Right lobe of liver (tissue), 6 donors: Measurements from ENCODE around the gene TSPAN33. TPM values are rescaled to one million over a fixed set of nuclear protein-coding genes. Genes with fewer than 3 reads are reported as not detected.

Experiments
- ATAC-seq, 4 donors: fragments of 200-7000 bp; cut with Tn5 transposase; one replicate each; pipeline ENCODE4 v1.9.1; 2020; ENCODE audit warnings: mild to moderate bottlenecking in 4 of 4, moderate library complexity in 4 of 4
- DNase-seq, 3 donors: peaks; one replicate each; pipeline ENCODE4 v3.0.0-alpha.2; 2020
- H3K27ac ChIP-seq, 3 donors: fragments of 200-600 bp; one replicate each; pipeline ENCODE4 v1.8.0; 2022
- H3K27me3 ChIP-seq, 2 donors: fragments of 200-600 bp; one replicate each; pipeline ENCODE4 v1.8.0; 2022
- H3K36me3 ChIP-seq, 4 donors: fragments of 200-600 bp; sonication (generic) in 1 of 4; one replicate each; pipeline versions ENCODE4 v1.5.1 to v1.8.0; 2017 to 2022; ENCODE audit warnings: control low read depth in 1 of 4
- H3K4me1 ChIP-seq, 4 donors: fragments of 200-600 bp; sonication (generic) in 1 of 4; one replicate each; pipeline versions ENCODE4 v1.5.1 to v1.8.0; 2017 to 2022; ENCODE audit warnings: control low read depth in 1 of 4
- H3K4me3 ChIP-seq, 3 donors: fragments of 200-600 bp; one replicate each; pipeline ENCODE4 v1.8.0; 2022
- H3K9me3 ChIP-seq, 4 donors: fragments of 200-600 bp; sonication (generic) in 1 of 4; one replicate each; pipeline versions ENCODE4 v1.5.1 to v1.8.0; 2017 to 2022; ENCODE audit warnings: control low read depth in 1 of 4
- CTCF ChIP-seq, 4 donors: fragments of 200-600 bp in 3 of 4; fragments of 450-650 bp in 1 of 4; IDR thresholded peaks; one replicate each; pipeline versions ENCODE4 v1.5.1 to v1.8.0; 2016 to 2022; ENCODE audit warnings: antibody characterized with exemption in 4 of 4, mild to moderate bottlenecking in 2 of 4
- POLR2A ChIP-seq: fragments of 450-650 bp; IDR thresholded peaks from one replicate; pipeline ENCODE4 v1.6.1; 2017; ENCODE audit warnings: antibody characterized with exemption, mild to moderate bottlenecking
- WGBS: methylation state at CpG from one replicate; pipeline ENCODE4 v1.1.6; 2018; ENCODE audit warnings: low coverage, low lambda C conversion rate; ENCODE audit not compliant: insufficient coverage; ENCODE audit errors: missing lambda C conversion rate; 5-methylcytosine and 5-hydroxymethylcytosine counted together
- intact Hi-C, 2 donors: fragments of 100-400 bp; cut with DNase I; formaldehyde crosslinking; loops; one replicate each; pipeline versions ENCODE4 v1.11.2 to v1.14.1; 2022
- total RNA-seq, 6 experiments: library from RNA; depleted of rRNA in 2 of 6; stranded (reverse); fragments of >200 nt in 2 of 6; fragmentation: NEBNext Ultra II Directional in 3 of 6; extraction: Animal tissue kit (Norgen Biotek cat#: 25700) in 3 of 6; gene quantifications; one replicate each; pipeline versions ENCODE4 v1.1.0 to v1.2.4, GENCODE V29; 2016 to 2023
- donor health status: DM: no; HTN: yes; CAD: no.
- donor health status: DM: no; HTN: no; CAD: no.
- donor health status: DM: no; HTN: no; CAD: no.
- donor health status: DM: no; HTN: yes; CAD: no.
- donor health status: DM: no; HTN: yes; CAD: no.

Gene TSPAN33
- total RNA-seq, 6 experiments from 2014 or later, result 9.0 to 34.1 (median 23.2) TPM

GRCh38 chr7:129166745-129167144, 22.2 kb downstream of the TSPAN33 start:
- TF ChIP-seq POLR2A, result no peak

GRCh38 chr7:129167817-129168216, 23.3 kb downstream of the TSPAN33 start:
- DNase-seq (no peak), ATAC-seq (no peak)
- no peak overlapping the region for H3K27ac ChIP-seq
- intact Hi-C loops, result no loop called here
- TF ChIP-seq CTCF (IDR thresholded peaks at IDR 0.05), result no peak
- no peak for TF ChIP-seq POLR2A
- no peaks in the 10 kb centered on the region for H3K4me1 ChIP-seq
- no peaks in the 10 kb centered on the region for H3K36me3 ChIP-seq
- no peak overlapping the region for H3K4me3 ChIP-seq
- H3K9me3 ChIP-seq, result no peaks in the 10 kb centered on the region
- WGBS, result no CpG with 5 or more reads among the region's 4 CpGs
- no peaks in the 10 kb centered on the region for H3K27me3 ChIP-seq

More at GRCh38 chr7:129166745-129167144, 22.2 kb downstream of the TSPAN33 start:
- Histone ChIP-seq H3K36me3 (no peaks in the 10 kb centered on the region), H3K9me3 (no peaks in the 10 kb centered on the region), H3K27me3 (no peaks in the 10 kb centered on the region), H3K4me3 (no peak overlapping the region), H3K4me1 (no peaks in the 10 kb centered on the region), H3K27ac (no peak overlapping the region)
- DNase-seq, result no peak
- ATAC-seq, result no peak
- intact Hi-C loops, result no loop called here
- 95% methylated on average over 4 of the region's 4 CpGs for WGBS

GRCh38 chr7:129168231-129169021, 23.9 kb downstream of the TSPAN33 start:
- H3K36me3 ChIP-seq, result no peaks in the 10 kb centered on the region
- TF ChIP-seq POLR2A (no peak), CTCF (IDR thresholded peaks at IDR 0.05) (no peak)
- DNase-seq (no peak), ATAC-seq (peak in 1 of 4 donors; percentile 5)
- no peaks in the 10 kb centered on the region for H3K27me3 ChIP-seq
- intact Hi-C loops, result no loop called here
- H3K9me3 ChIP-seq, result no peaks in the 10 kb centered on the region
- 64% methylated on average over 4 of the region's 20 CpGs for WGBS
- no peaks in the 10 kb centered on the region for H3K4me1 ChIP-seq
- H3K27ac ChIP-seq, result no peak overlapping the region
- H3K4me3 ChIP-seq, result no peak overlapping the region

- H3K36me3 ChIP-seq, result no peaks in the 10 kb centered on the region
- no peaks in the 10 kb centered on the region for H3K27me3 ChIP-seq
- intact Hi-C loops, result no loop called here
- H3K4me3 ChIP-seq, result peak overlapping the region; percentile 47 to 60 (median 49)
- no peak for TF ChIP-seq CTCF (IDR thresholded peaks at IDR 0.05)
- TF ChIP-seq POLR2A, result no peak
- DNase-seq, result peak in 2 of 3 donors; percentile 53 to 61
- WGBS, result 36% methylated on average over 10 of the region's 47 CpGs
- ATAC-seq, result peak; percentile 80 to 92 (median 88)
- H3K9me3 ChIP-seq, result no peaks in the 10 kb centered on the region
- H3K4me1 ChIP-seq, result no peaks in the 10 kb centered on the region
- peak overlapping the region in 1 of 3 donors; percentile 22 for H3K27ac ChIP-seq
These were observed 24.7 kb downstream of the TSPAN33 start for GRCh38 chr7:129169171-129169671.
